Measurements from ENCODE around the gene STXBP5. TPM values are rescaled to one million over a fixed set of nuclear protein-coding genes. Genes with fewer than 3 reads are reported as not detected.

The STXBP5 gene
- total RNA-seq, 2 experiments from 2014 or later = 21.0 to 22.5 TPM

GRCh38 chr6:147310521-147310920 lies 106.3 kb downstream of the STXBP5 start:
- no peak for ATAC-seq (ENCODE audit: poor library complexity)
- Histone ChIP-seq H3K9me3 (ENCODE audit: control insufficient read depth in 1 of 2, insufficient read depth in 1 of 2, low read length in 2 of 2) (no peaks in the 10 kb centered on the region), H3K27ac (ENCODE audit: low read depth in 1 of 2, low read length in 2 of 2) (no peak overlapping the region), H3K4me1 (ENCODE audit: insufficient read depth, low read length) (no peaks in the 10 kb centered on the region), H3K27me3 (ENCODE audit: control insufficient read depth in 1 of 2, insufficient read depth in 2 of 2, low read length in 2 of 2) (no peaks in the 10 kb centered on the region), H3K36me3 (ENCODE audit: insufficient read depth, low read length) (peaks cover 5% of the 10 kb centered on the region), H3K4me3 (ENCODE audit: low read length) (no peak overlapping the region)
- Mint-ChIP-seq H3K36me3 (ENCODE audit: low read depth) (peaks cover 55% of the 10 kb centered on the region), H3K9me3 (no peaks in the 10 kb centered on the region), H3K27ac (no peak overlapping the region), H3K4me3 (no peak overlapping the region), H3K4me1 (ENCODE audit: low read depth) (no peaks in the 10 kb centered on the region), H3K27me3 (no peaks in the 10 kb centered on the region)
- POLR2A ChIA-PET = interaction anchor here (0.6 kb wide), 1 partner anchor 360 kb away, joined by 3 read pairs; no protein-coding TSS in a partner anchor
- intact Hi-C loops (cut with DNase I, micrococcal nuclease) = no loop called here
- CTCF ChIA-PET = no interaction called here
- no peak for DNase-seq
- no peak for TF ChIP-seq CTCF (IDR thresholded peaks at IDR 0.05)

GRCh38 chr6:147311218-147311617 lies 107.0 kb downstream of the STXBP5 start:
- no peak for ATAC-seq (ENCODE audit: poor library complexity)
- Histone ChIP-seq H3K4me3 (ENCODE audit: low read length) (no peak overlapping the region), H3K9me3 (ENCODE audit: control insufficient read depth in 1 of 2, insufficient read depth in 1 of 2, low read length in 2 of 2) (no peaks in the 10 kb centered on the region), H3K27me3 (ENCODE audit: control insufficient read depth in 1 of 2, insufficient read depth in 2 of 2, low read length in 2 of 2) (no peaks in the 10 kb centered on the region), H3K36me3 (ENCODE audit: insufficient read depth, low read length) (peaks cover 11% of the 10 kb centered on the region), H3K4me1 (ENCODE audit: insufficient read depth, low read length) (no peaks in the 10 kb centered on the region), H3K27ac (ENCODE audit: low read depth in 1 of 2, low read length in 2 of 2) (no peak overlapping the region)
- no peak for TF ChIP-seq CTCF (IDR thresholded peaks at IDR 0.05)
- Mint-ChIP-seq H3K27me3 (no peaks in the 10 kb centered on the region), H3K9me3 (no peaks in the 10 kb centered on the region), H3K4me1 (ENCODE audit: low read depth) (no peaks in the 10 kb centered on the region), H3K27ac (no peak overlapping the region), H3K36me3 (ENCODE audit: low read depth) (peaks cover 55% of the 10 kb centered on the region), H3K4me3 (no peak overlapping the region)
- DNase-seq = no peak
- intact Hi-C loops (cut with DNase I, micrococcal nuclease) = no loop called here
- ChIA-PET CTCF (no interaction called here), POLR2A (no interaction called here)

- peak overlapping the region; percentile 82 for H3K27ac Mint-ChIP-seq
- intact Hi-C loops (cut with DNase I, micrococcal nuclease) = loop anchor here in 1 of 2 experiments (10.0 kb wide), 1 partner anchor 116 kb away; the partner anchor contains the start of gene STXBP5
- no peak overlapping the region for H3K4me3 ChIP-seq (ENCODE audit: low read length)
Measured at GRCh38 chr6:147321260-147321659, 117.0 kb downstream of the STXBP5 start.

More at GRCh38 chr6:147321260-147321659, 117.0 kb downstream of the STXBP5 start:
- ChIA-PET POLR2A (no interaction called here), CTCF (no interaction called here)
- Histone ChIP-seq H3K27ac (ENCODE audit: low read depth in 1 of 2, low read length in 2 of 2) (no peak overlapping the region), H3K9me3 (ENCODE audit: control insufficient read depth in 1 of 2, insufficient read depth in 1 of 2, low read length in 2 of 2) (no peaks in the 10 kb centered on the region), H3K36me3 (ENCODE audit: insufficient read depth, low read length) (peaks cover 25% of the 10 kb centered on the region), H3K27me3 (ENCODE audit: control insufficient read depth in 1 of 2, insufficient read depth in 2 of 2, low read length in 2 of 2) (no peaks in the 10 kb centered on the region), H3K4me1 (ENCODE audit: insufficient read depth, low read length) (peaks cover 6% of the 10 kb centered on the region)
- Mint-ChIP-seq H3K36me3 (ENCODE audit: low read depth) (peaks cover 44% of the 10 kb centered on the region), H3K9me3 (no peaks in the 10 kb centered on the region), H3K4me3 (no peak overlapping the region), H3K4me1 (ENCODE audit: low read depth) (peaks cover 21% of the 10 kb centered on the region), H3K27me3 (no peaks in the 10 kb centered on the region)
- DNase-seq (no peak), ATAC-seq (ENCODE audit: poor library complexity) (no peak)
- no peak for TF ChIP-seq CTCF (IDR thresholded peaks at IDR 0.05)
